ENCODE results near the gene C6orf163. TPM values are rescaled to one million over a fixed set of nuclear protein-coding genes. Genes with fewer than 3 reads are reported as not detected.

The C6orf163 gene
- total and polyA plus RNA-seq, 7 donors: 0.71 to 3.3 (median 2.9) TPM; not detected in 2

DNA sequence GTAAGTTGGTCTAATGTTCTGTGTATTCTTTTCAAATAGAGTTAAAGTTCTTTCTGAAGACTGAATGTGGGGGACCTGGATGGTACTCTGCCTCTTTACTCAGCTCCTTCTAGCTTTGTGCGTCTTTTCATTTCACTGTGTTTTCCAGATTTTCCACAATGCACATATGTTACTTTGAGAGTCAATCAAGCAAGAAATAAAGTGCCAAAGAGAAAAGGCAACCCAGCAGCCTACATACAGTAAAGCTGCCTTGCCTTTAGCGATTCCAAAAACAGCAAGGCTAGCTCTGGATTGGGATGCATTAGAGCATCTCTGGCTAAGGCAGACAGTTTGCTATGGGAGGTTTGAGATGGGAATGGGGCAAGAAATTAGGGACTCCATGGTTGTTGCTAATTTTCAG, 5.3 kb downstream of the C6orf163 start:
- no peak for DNase-seq
- Histone ChIP-seq H3K4me1 (no peaks in the 10 kb centered on the region), H3K9me3 (no peaks in the 10 kb centered on the region), H3K4me3 (no peak overlapping the region), H3K27me3 (no peaks in the 10 kb centered on the region), H3K36me3 (no peaks in the 10 kb centered on the region), H3K27ac (no peak overlapping the region)
- 96 to 99% methylated on average over 2 of the region's 2 CpGs for WGBS, 2 donors
- intact Hi-C loops (cut with DNase I): no loop called here
- TF ChIP-seq EP300 (IDR thresholded peaks at IDR 0.05) (no peak), POLR2A (IDR thresholded peaks at IDR 0.05) (no peak), POLR2AphosphoS5 (IDR thresholded peaks at IDR 0.05) (no peak)
- TF ChIP-seq, protein P1, sequence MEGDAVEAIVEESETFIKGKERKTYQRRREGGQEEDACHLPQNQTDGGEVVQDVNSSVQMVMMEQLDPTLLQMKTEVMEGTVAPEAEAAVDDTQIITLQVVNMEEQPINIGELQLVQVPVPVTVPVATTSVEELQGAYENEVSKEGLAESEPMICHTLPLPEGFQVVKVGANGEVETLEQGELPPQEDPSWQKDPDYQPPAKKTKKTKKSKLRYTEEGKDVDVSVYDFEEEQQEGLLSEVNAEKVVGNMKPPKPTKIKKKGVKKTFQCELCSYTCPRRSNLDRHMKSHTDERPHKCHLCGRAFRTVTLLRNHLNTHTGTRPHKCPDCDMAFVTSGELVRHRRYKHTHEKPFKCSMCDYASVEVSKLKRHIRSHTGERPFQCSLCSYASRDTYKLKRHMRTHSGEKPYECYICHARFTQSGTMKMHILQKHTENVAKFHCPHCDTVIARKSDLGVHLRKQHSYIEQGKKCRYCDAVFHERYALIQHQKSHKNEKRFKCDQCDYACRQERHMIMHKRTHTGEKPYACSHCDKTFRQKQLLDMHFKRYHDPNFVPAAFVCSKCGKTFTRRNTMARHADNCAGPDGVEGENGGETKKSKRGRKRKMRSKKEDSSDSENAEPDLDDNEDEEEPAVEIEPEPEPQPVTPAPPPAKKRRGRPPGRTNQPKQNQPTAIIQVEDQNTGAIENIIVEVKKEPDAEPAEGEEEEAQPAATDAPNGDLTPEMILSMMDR (IDR thresholded peaks at IDR 0.05): no peak

DNA sequence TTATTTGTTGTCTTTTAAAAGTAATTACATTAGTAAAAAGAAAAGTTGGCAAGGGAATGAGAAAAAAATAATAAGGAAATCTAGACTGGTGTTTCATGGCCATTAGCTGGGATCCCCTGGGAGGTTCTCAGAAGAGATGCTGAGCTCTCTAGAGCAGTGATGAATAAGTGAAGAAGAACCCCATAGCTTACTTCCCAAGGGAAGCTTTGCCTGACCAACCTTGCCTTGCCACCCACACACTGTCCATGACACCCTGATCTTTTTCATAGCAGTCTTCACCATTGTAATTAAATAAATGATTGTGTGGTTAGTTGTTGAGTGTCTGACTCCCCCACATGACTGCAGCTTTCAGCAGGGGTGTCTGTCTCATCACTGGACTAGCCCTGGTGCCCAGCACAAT, 5.9 kb downstream of the C6orf163 start:
- Histone ChIP-seq H3K27me3 (no peaks in the 10 kb centered on the region), H3K27ac (no peak overlapping the region), H3K36me3 (no peaks in the 10 kb centered on the region), H3K4me3 (no peak overlapping the region), H3K9me3 (no peaks in the 10 kb centered on the region), H3K4me1 (no peaks in the 10 kb centered on the region)
- intact Hi-C loops (cut with DNase I): no loop called here
- no peak for TF ChIP-seq POLR2A (IDR thresholded peaks at IDR 0.05)
- no peak for TF ChIP-seq EP300 (IDR thresholded peaks at IDR 0.05)
- no peak for TF ChIP-seq POLR2AphosphoS5 (IDR thresholded peaks at IDR 0.05)
- TF ChIP-seq, protein P1 (IDR thresholded peaks at IDR 0.05): no peak
- no peak for DNase-seq

DNA sequence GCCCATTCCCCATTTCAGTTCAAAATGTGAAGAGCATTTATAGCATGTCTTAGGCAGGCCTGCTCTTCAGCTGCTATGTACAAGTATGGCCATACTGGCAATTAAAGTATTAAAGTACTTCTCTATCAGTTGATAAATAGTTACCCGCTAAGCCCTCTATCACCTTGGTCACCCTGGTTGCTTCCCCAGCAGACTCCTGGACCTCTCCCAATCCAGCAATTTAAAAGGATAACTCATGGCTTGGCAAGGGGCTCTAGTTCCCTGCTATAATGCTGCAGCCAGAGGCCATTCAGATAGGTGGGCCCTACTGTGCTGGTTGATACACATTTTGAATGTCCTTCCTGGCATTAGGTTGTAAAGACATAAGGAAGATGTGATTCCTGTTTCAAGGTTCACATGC, 7.0 kb downstream of the C6orf163 start:
- Histone ChIP-seq H3K27ac (no peak overlapping the region), H3K27me3 (no peaks in the 10 kb centered on the region), H3K9me3 (no peaks in the 10 kb centered on the region), H3K36me3 (no peaks in the 10 kb centered on the region), H3K4me1 (no peaks in the 10 kb centered on the region), H3K4me3 (no peak overlapping the region)
- no peak for DNase-seq
- intact Hi-C loops (cut with DNase I): no loop called here
- WGBS, 2 donors: 93 to 100% methylated on average over 1 of the region's 1 CpG
- TF ChIP-seq, protein P1 (IDR thresholded peaks at IDR 0.05): no peak
- no peak for TF ChIP-seq POLR2AphosphoS5 (IDR thresholded peaks at IDR 0.05)
- TF ChIP-seq POLR2A (IDR thresholded peaks at IDR 0.05): no peak
- no peak for TF ChIP-seq EP300 (IDR thresholded peaks at IDR 0.05)

DNA sequence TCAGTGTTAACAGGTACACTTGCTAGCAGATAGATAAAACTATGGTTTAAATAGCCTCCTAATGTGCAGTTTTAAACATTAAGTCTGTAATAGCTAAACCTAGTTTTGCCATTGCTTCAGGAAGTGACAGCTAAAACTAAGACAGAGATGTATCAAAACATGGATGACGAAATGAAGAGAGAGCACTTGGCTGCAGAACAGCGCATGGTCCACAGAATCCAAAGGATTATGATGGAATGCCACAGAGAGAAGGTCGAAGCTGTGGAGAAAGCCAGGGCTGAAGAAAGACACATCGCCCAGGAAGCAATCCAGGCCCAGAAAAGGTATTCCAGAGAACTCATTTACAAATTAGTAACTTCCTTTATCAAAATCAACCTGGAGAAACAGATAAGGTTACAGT, 11.6 kb downstream of the C6orf163 start:
- H3K4me1 ChIP-seq: no peaks in the 10 kb centered on the region
- no peak for TF ChIP-seq POLR2A (IDR thresholded peaks at IDR 0.05)
- no peak for TF ChIP-seq EP300 (IDR thresholded peaks at IDR 0.05)
- no peak for TF ChIP-seq POLR2AphosphoS5 (IDR thresholded peaks at IDR 0.05)
- TF ChIP-seq, protein P1 (IDR thresholded peaks at IDR 0.05): no peak
- H3K27ac ChIP-seq: no peak overlapping the region
- no peaks in the 10 kb centered on the region for H3K27me3 ChIP-seq
- DNase-seq: no peak
- 95 to 96% methylated on average over 4 of the region's 4 CpGs for WGBS, 2 donors
- intact Hi-C loops (cut with DNase I): no loop called here
- H3K9me3 ChIP-seq: no peaks in the 10 kb centered on the region
- no peak overlapping the region for H3K4me3 ChIP-seq
- H3K36me3 ChIP-seq: no peaks in the 10 kb centered on the region

DNA sequence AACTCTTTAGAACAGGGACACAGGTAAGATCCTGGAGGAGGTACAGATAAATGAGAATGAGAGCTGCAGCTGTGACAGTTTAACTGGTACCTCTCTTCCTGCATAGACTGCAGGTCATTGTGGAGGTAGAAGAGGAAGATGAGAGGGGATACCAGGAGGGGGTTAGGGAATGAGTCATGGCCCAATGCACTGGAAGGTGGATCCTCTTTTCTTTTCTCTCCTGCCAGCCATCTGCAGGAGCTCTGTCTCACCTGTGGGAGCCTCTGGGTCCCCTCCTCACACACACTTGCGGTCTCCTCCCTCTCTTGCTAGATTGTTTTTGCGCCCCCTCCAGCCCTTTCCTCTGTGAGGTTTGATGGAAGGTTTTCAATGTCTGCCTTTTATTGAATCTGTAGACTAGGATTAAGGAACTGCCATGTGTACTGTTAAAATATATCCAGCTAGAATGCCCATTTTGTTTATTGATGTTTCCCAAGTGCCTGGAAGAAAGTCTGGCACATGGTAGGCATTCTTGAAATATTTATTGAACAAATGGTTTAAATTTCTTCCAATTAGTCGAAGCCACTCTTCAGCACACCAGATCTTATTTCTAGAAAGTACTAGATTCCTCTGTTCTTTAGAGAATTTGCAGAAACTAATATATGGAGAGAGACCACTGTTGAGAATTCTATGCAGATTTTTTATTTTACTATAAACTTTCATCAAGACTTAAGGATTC, 13.0 kb downstream of the C6orf163 start:
- H3K27me3 ChIP-seq: no peaks in the 10 kb centered on the region
- no peak for TF ChIP-seq EP300 (IDR thresholded peaks at IDR 0.05)
- TF ChIP-seq POLR2AphosphoS5 (IDR thresholded peaks at IDR 0.05): no peak
- TF ChIP-seq, protein P1 (IDR thresholded peaks at IDR 0.05): no peak
- TF ChIP-seq POLR2A (IDR thresholded peaks at IDR 0.05): no peak
- no peak overlapping the region for H3K4me3 ChIP-seq
- 94 to 97% methylated on average over 3 of the region's 3 CpGs for WGBS, 2 donors
- no peaks in the 10 kb centered on the region for H3K4me1 ChIP-seq
- H3K9me3 ChIP-seq: no peaks in the 10 kb centered on the region
- no peaks in the 10 kb centered on the region for H3K36me3 ChIP-seq
- H3K27ac ChIP-seq: no peak overlapping the region
- intact Hi-C loops (cut with DNase I): no loop called here
- no peak for DNase-seq
